CD14-positive monocyte (primary cell): ENCODE data around the gene ASZ1. TPM values are rescaled to one million over a fixed set of nuclear protein-coding genes. Genes with fewer than 3 reads are reported as not detected.
A peak's percentile ranks its signal among the peaks of the same experiment; 100 is the strongest.

Experiments
- DNase-seq, 3 donors: peaks; one replicate each; pipeline ENCODE4 v3.0.0-alpha.2; 2011 to 2022
- H2AFZ ChIP-seq: 2 replicates; pipeline ENCODE4 v1.6.0; 2012; ENCODE audit warnings: mild to moderate bottlenecking, low read depth, low read length, inconsistent platforms; ENCODE audit not compliant: insufficient read depth, poor library complexity, severe bottlenecking
- H3K27ac ChIP-seq, 2 donors: 1 replicate in 1 of 2; 2 replicates in 1 of 2; pipeline ENCODE4 v1.5.1; 2012 to 2013; ENCODE audit warnings: low read length in 2 of 2, control low read depth in 1 of 2, inconsistent platforms in 1 of 2, low read depth in 1 of 2, mild to moderate bottlenecking in 1 of 2
- H3K27me3 ChIP-seq, 2 donors: one replicate each; pipeline versions ENCODE4 v1.6.0 to v1.6.1; 2011 to 2013; ENCODE audit warnings: low read length in 2 of 2; ENCODE audit not compliant: control insufficient read depth in 2 of 2, insufficient read depth in 2 of 2
- H3K36me3 ChIP-seq, 2 donors: replicated peaks in 1 of 2; 1 replicate in 1 of 2; 2 replicates in 1 of 2; pipeline versions ENCODE4 v1.5.1 to v1.6.1; 2012 to 2013; ENCODE audit warnings: low read length in 2 of 2, control low read depth in 1 of 2, inconsistent platforms in 1 of 2, mild to moderate bottlenecking in 1 of 2; ENCODE audit not compliant: insufficient read depth in 2 of 2, control insufficient read depth in 1 of 2
- H3K4me1 ChIP-seq, 2 donors: 1 replicate in 1 of 2; 2 replicates in 1 of 2; pipeline versions ENCODE4 v1.5.1 to v1.6.1; 2012 to 2013; ENCODE audit warnings: low read length in 2 of 2, control low read depth in 1 of 2, inconsistent platforms in 1 of 2, mild to moderate bottlenecking in 1 of 2, moderate library complexity in 1 of 2; ENCODE audit not compliant: insufficient read depth in 2 of 2, control insufficient read depth in 1 of 2
- H3K4me2 ChIP-seq: replicated peaks from 2 replicates; pipeline ENCODE3; 2012; ENCODE audit warnings: low read length, moderate library complexity, mild to moderate bottlenecking; ENCODE audit not compliant: poor library complexity, severe bottlenecking; ENCODE audit errors: extremely low read depth
- H3K4me3 ChIP-seq, 3 experiments: fragments of 200-600 bp in 1 of 3; sonication (generic) in 1 of 3; replicated peaks in 1 of 3; 1 replicate in 2 of 3; 2 replicates in 1 of 3; pipeline ENCODE4 v1.5.1; 2011 to 2013; ENCODE audit warnings: low read length in 3 of 3, mild to moderate bottlenecking in 3 of 3, control low read depth in 2 of 3, low read depth in 2 of 3, inconsistent platforms in 1 of 3, moderate library complexity in 1 of 3
- H3K79me2 ChIP-seq: 2 replicates; pipeline ENCODE4 v1.6.0; 2012; ENCODE audit warnings: mild to moderate bottlenecking, control low read depth, inconsistent platforms, low read length, moderate library complexity; ENCODE audit not compliant: insufficient read depth
- H3K9ac ChIP-seq: 2 replicates; pipeline ENCODE4 v1.6.0; 2017; ENCODE audit warnings: low read length, mild to moderate bottlenecking; ENCODE audit not compliant: insufficient read depth, poor library complexity, severe bottlenecking
- H3K9me3 ChIP-seq, 2 donors: replicated peaks in 1 of 2; 1 replicate in 1 of 2; 2 replicates in 1 of 2; pipeline versions ENCODE4 v1.5.1 to v1.6.1; 2012 to 2013; ENCODE audit warnings: low read length in 2 of 2, control low read depth in 1 of 2; ENCODE audit not compliant: control insufficient read depth in 1 of 2, insufficient read depth in 1 of 2
- H4K20me1 ChIP-seq: 2 replicates; pipeline ENCODE4 v1.6.0; 2012; ENCODE audit warnings: mild to moderate bottlenecking, low read length, control low read depth, moderate library complexity; ENCODE audit not compliant: insufficient read depth
- H3K27ac Mint-ChIP-seq, 7 donors: one replicate each; pipeline ENCODE4 v1.8.0; 2020; ENCODE audit warnings: mild to moderate bottlenecking in 7 of 7, mixed read lengths in 7 of 7, moderate library complexity in 6 of 7, inconsistent platforms in 2 of 7
- H3K27me3 Mint-ChIP-seq, 3 donors: one replicate each; pipeline ENCODE4 v1.8.0; 2021 to 2022; ENCODE audit warnings: low read depth in 3 of 3, mild to moderate bottlenecking in 3 of 3, mixed read lengths in 3 of 3, moderate library complexity in 3 of 3, inconsistent platforms in 1 of 3
- H3K36me3 Mint-ChIP-seq, 2 donors: one replicate each; pipeline ENCODE4 v1.8.0; 2020; ENCODE audit warnings: mixed read lengths in 2 of 2, inconsistent platforms in 1 of 2, mild to moderate bottlenecking in 1 of 2
- H3K4me1 Mint-ChIP-seq: one replicate; pipeline ENCODE4 v1.8.0; 2020; ENCODE audit warnings: mild to moderate bottlenecking, mixed read lengths
- H3K4me3 Mint-ChIP-seq, 2 donors: one replicate each; pipeline ENCODE4 v1.8.0; 2020; ENCODE audit warnings: mild to moderate bottlenecking in 2 of 2, mixed read lengths in 2 of 2, moderate library complexity in 1 of 2
- H3K9me3 Mint-ChIP-seq, 7 donors: one replicate each; pipeline ENCODE4 v1.8.0; 2020 to 2022; ENCODE audit warnings: mixed read lengths in 7 of 7, mild to moderate bottlenecking in 6 of 7, moderate library complexity in 6 of 7, inconsistent platforms in 2 of 7
- WGBS: methylation state at CpG from one replicate; pipeline ENCODE4 v1.1.5; 2013; ENCODE audit warnings: missing lambda C conversion rate; ENCODE audit not compliant: insufficient coverage; 5-methylcytosine and 5-hydroxymethylcytosine counted together
- intact Hi-C, 2 donors: fragments of 100-400 bp; cut with micrococcal nuclease; formaldehyde crosslinking; loops; one replicate each; pipeline versions ENCODE4 v1.15.0 to v1.15.1; 2023
- polyA plus RNA-seq, 3 donors: library from polyadenylated mRNA; depleted of rRNA in 1 of 3; unstranded in 2 of 3; stranded (reverse) in 1 of 3; fragments of 300-500 nt in 2 of 3; fragments of >200 nt in 1 of 3; fragmentation: Illumina TruSeq in 2 of 3; gene quantifications; 1 replicate in 2 of 3; 2 replicates in 1 of 3; pipeline ENCODE4 v1.2.3, GENCODE V29; 2012 to 2021
- TF ChIP-seq, protein P1 (sequence below): fragments of 200-600 bp; IDR thresholded peaks from one replicate; pipeline ENCODE4 v1.8.0; 2022; ENCODE audit warnings: antibody characterized with exemption, mild to moderate bottlenecking

ASZ1 gene
- polyA plus RNA-seq, 3 donors = not detected

DNA sequence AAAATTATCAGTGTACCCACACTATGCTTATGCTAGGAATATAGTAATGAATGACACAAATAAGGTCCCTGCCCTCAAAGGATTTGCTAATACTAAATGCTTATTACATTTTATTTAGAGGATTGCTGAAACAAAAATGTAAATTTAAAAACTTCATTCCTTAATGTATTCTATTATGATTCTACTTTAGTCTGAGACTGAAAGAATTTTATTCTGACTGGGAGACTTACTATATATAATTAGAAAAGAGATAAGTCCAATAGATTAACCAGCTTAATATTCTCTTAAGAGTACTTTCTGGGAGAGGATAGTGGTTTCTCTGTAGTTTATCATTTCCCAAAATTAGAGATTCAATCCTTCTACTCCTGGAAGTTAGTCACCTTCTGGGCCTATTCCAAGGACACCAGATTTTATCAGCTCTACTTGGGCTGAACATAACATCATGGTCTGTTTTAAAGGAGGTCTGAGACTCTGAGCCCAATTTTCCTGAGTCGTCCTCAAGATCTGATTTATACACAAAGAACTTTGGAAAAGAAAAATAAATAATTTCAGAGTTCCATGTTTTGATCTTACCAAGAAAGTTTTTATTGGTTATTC, 41.1 kb downstream of the ASZ1 start:
- intact Hi-C loops = no loop called here

DNA sequence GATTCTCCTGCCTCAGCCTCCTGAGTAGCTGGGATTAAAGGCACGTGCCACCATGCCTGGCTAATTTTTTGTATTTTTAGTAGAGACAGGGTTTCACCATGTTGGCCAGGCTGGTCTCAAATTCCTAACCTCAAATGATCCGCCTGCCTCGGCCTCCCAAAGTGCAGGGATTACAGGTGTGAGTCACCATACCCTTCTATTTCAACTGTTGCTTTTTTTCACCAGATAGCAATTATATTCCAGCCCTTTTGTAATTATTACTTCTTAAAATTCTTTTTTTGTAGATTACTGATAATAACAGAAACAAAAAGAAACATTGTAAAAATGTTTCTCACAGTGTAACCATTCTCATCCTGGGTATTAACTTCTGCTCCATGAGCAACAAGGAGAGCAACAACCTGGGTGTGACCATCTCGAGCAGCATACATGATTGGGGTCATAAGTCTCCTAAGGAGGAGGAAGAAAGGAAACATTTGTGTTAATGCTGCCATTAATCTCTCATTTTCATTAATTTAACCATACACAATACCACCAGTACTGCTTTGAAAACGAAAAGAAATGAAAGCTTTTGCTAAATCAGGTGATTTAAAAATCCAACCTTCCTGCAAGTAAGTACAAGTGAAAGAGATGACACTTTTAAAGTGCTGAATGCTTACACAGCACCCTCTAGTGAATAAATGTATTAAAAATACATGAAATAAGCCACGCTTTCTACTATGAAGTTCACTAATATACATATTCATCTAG, 41.8 kb downstream of the ASZ1 start:
- H3K79me2 ChIP-seq = no peaks in the 10 kb centered on the region
- TF ChIP-seq, protein P1, sequence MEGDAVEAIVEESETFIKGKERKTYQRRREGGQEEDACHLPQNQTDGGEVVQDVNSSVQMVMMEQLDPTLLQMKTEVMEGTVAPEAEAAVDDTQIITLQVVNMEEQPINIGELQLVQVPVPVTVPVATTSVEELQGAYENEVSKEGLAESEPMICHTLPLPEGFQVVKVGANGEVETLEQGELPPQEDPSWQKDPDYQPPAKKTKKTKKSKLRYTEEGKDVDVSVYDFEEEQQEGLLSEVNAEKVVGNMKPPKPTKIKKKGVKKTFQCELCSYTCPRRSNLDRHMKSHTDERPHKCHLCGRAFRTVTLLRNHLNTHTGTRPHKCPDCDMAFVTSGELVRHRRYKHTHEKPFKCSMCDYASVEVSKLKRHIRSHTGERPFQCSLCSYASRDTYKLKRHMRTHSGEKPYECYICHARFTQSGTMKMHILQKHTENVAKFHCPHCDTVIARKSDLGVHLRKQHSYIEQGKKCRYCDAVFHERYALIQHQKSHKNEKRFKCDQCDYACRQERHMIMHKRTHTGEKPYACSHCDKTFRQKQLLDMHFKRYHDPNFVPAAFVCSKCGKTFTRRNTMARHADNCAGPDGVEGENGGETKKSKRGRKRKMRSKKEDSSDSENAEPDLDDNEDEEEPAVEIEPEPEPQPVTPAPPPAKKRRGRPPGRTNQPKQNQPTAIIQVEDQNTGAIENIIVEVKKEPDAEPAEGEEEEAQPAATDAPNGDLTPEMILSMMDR = no peak
- no peaks in the 10 kb centered on the region for H3K27me3 ChIP-seq
- H2AFZ ChIP-seq = no peak overlapping the region
- no peaks in the 10 kb centered on the region for H3K4me1 ChIP-seq
- H3K27ac ChIP-seq = no peak overlapping the region
- no peak overlapping the region for H3K9ac ChIP-seq
- H4K20me1 ChIP-seq = no peaks in the 10 kb centered on the region
- H3K9me3 Mint-ChIP-seq = peaks cover 0 to 9% (median 3%) of the 10 kb centered on the region in 7 donors
- no peaks in the 10 kb centered on the region for H3K36me3 Mint-ChIP-seq
- H3K27ac Mint-ChIP-seq = peak overlapping the region in 1 of 7 donors; percentile 31
- intact Hi-C loops = no loop called here
- H3K36me3 ChIP-seq = no peaks in the 10 kb centered on the region
- no peaks in the 10 kb centered on the region for H3K9me3 ChIP-seq
- WGBS = no CpG with 5 or more reads among the region's 6 CpGs
- H3K4me3 ChIP-seq = no peak overlapping the region
- H3K4me1 Mint-ChIP-seq = no peaks in the 10 kb centered on the region
- no peak overlapping the region for H3K4me3 Mint-ChIP-seq
- DNase-seq = no peak
- H3K4me2 ChIP-seq = no peak overlapping the region
- peaks cover 0 to 6% (median 1%) of the 10 kb centered on the region in 3 donors for H3K27me3 Mint-ChIP-seq

More for the DNA sequence above, 41.1 kb downstream of the ASZ1 start:
- no peak for DNase-seq
- Histone ChIP-seq H2AFZ (no peak overlapping the region), H3K4me3 (no peak overlapping the region), H3K36me3 (no peaks in the 10 kb centered on the region), H3K79me2 (no peaks in the 10 kb centered on the region), H3K4me1 (no peaks in the 10 kb centered on the region), H3K9ac (no peak overlapping the region), H3K4me2 (no peak overlapping the region), H4K20me1 (no peaks in the 10 kb centered on the region), H3K27ac (no peak overlapping the region), H3K9me3 (no peaks in the 10 kb centered on the region), H3K27me3 (no peaks in the 10 kb centered on the region)
- no peaks in the 10 kb centered on the region for H3K4me1 Mint-ChIP-seq
- no peak overlapping the region for H3K27ac Mint-ChIP-seq
- no peaks in the 10 kb centered on the region for H3K36me3 Mint-ChIP-seq
- peaks cover 0 to 6% (median 1%) of the 10 kb centered on the region in 3 donors for H3K27me3 Mint-ChIP-seq
- no CpG with 5 or more reads among the region's 1 CpG for WGBS
- H3K4me3 Mint-ChIP-seq = no peak overlapping the region
- TF ChIP-seq, protein P1 = no peak
- peaks cover 0 to 9% (median 3%) of the 10 kb centered on the region in 7 donors for H3K9me3 Mint-ChIP-seq
